ENCODE data around the gene VAMP4.
"Not testable (repeated sequence)": the region's sequence is repeated elsewhere in the genome, so short reads cannot be mapped to it uniquely, and the experiment has no call there.

VAMP4 gene

GRCh38 chr1:171730052-171730451 lies 11.8 kb downstream of the VAMP4 start:
- no peak for DNase-seq (ENCODE audit: low spot score)
- no peak for TF ChIP-seq CTCF (IDR thresholded peaks at IDR 0.05; ENCODE audit: borderline replicate concordance, control extremely low read depth, extremely low read depth, insufficient read depth, missing control alignments)
- in situ Hi-C loops (cut with MboI; ENCODE audit: low sequenced_read_pairs, unreplicated experiment), result no loop called here

- no peak for DNase-seq (ENCODE audit: low spot score)
- in situ Hi-C loops (cut with MboI; ENCODE audit: low sequenced_read_pairs, unreplicated experiment), result no loop called here
- no peak for TF ChIP-seq CTCF (IDR thresholded peaks at IDR 0.05; ENCODE audit: borderline replicate concordance, control extremely low read depth, extremely low read depth, insufficient read depth, missing control alignments)
Measured at GRCh38 chr1:171727778-171728177, 14.1 kb downstream of the VAMP4 start.

- DNase-seq (ENCODE audit: low spot score); in situ Hi-C loops (cut with MboI; ENCODE audit: low sequenced_read_pairs, unreplicated experiment): not testable (repeated sequence)
Measured at GRCh38 chr1:171723180-171723579, 18.7 kb downstream of the VAMP4 start.

- TF ChIP-seq CTCF (IDR thresholded peaks at IDR 0.05; ENCODE audit: borderline replicate concordance, control extremely low read depth, extremely low read depth, insufficient read depth, missing control alignments), result no peak
- no peak for DNase-seq (ENCODE audit: low spot score)
- in situ Hi-C loops (cut with MboI; ENCODE audit: low sequenced_read_pairs, unreplicated experiment), result no loop called here
Measured at GRCh38 chr1:171718848-171719247, 23.0 kb downstream of the VAMP4 start.

- in situ Hi-C loops (cut with MboI; ENCODE audit: low sequenced_read_pairs, unreplicated experiment), result no loop called here
- no peak for TF ChIP-seq CTCF (IDR thresholded peaks at IDR 0.05; ENCODE audit: borderline replicate concordance, control extremely low read depth, extremely low read depth, insufficient read depth, missing control alignments)
- no peak for DNase-seq (ENCODE audit: low spot score)
Measured at GRCh38 chr1:171718216-171718615, 23.6 kb downstream of the VAMP4 start.

GRCh38 chr1:171717062-171717718 lies 24.7 kb downstream of the VAMP4 start:
- no peak for DNase-seq (ENCODE audit: low spot score)

More at GRCh38 chr1:171717062-171717718, 24.7 kb downstream of the VAMP4 start:
- in situ Hi-C loops (cut with MboI; ENCODE audit: low sequenced_read_pairs, unreplicated experiment), result no loop called here
- no peak for TF ChIP-seq CTCF (IDR thresholded peaks at IDR 0.05; ENCODE audit: borderline replicate concordance, control extremely low read depth, extremely low read depth, insufficient read depth, missing control alignments)

All from GM13976 (cell line).